Liver (tissue), 3 donors: ENCODE measurements around the gene GAB2.

Experiments used
- ATF3 ChIP-seq: IDR thresholded peaks from 2 replicates; pipeline ENCODE4 v1.6.1; 2016; ENCODE audit warnings: antibody characterized with exemption
- CTCF ChIP-seq: fragments of 150-350 bp; IDR thresholded peaks from 2 replicates; pipeline ENCODE4 v1.5.1; 2017; ENCODE audit warnings: improper control_type of control experiment, low read depth, low read length; ENCODE audit not compliant: missing input control
- HNF4A ChIP-seq, 2 donors: conservative IDR thresholded peaks; 2 replicates each; pipeline ENCODE4 v1.6.1; 2016; ENCODE audit warnings: antibody characterized with exemption in 2 of 2, mild to moderate bottlenecking in 2 of 2
- JUND ChIP-seq, 2 donors: IDR thresholded peaks; 2 replicates each; pipeline ENCODE4 v1.6.1; 2016; ENCODE audit warnings: antibody characterized with exemption in 2 of 2
- MAX ChIP-seq: IDR thresholded peaks from 2 replicates; pipeline ENCODE4 v1.6.1; 2016; ENCODE audit warnings: antibody characterized with exemption
- RAD21 ChIP-seq, 2 donors: IDR thresholded peaks; 2 replicates each; pipeline ENCODE4 v1.6.1; 2016; ENCODE audit warnings: antibody characterized with exemption in 2 of 2, mild to moderate bottlenecking in 2 of 2
- REST ChIP-seq: IDR thresholded peaks from 2 replicates; pipeline ENCODE4 v1.6.1; 2016; ENCODE audit warnings: antibody characterized with exemption, mild to moderate bottlenecking
- RXRA ChIP-seq, 2 donors: IDR thresholded peaks; 2 replicates each; pipeline ENCODE4 v1.6.1; 2017 to 2018; ENCODE audit warnings: antibody characterized with exemption in 2 of 2, mild to moderate bottlenecking in 1 of 2
- SP1 ChIP-seq: IDR thresholded peaks from 2 replicates; pipeline ENCODE4 v1.6.1; 2018; ENCODE audit warnings: antibody characterized with exemption, mild to moderate bottlenecking
- TAF1 ChIP-seq: conservative IDR thresholded peaks from 2 replicates; pipeline ENCODE4 v1.6.1; 2016; ENCODE audit warnings: antibody characterized with exemption, mild to moderate bottlenecking
- ZBTB33 ChIP-seq: IDR thresholded peaks from 2 replicates; pipeline ENCODE4 v1.6.1; 2016; ENCODE audit warnings: antibody characterized with exemption
- donor health status: healthy.
- donor health status: healthy.

- TF ChIP-seq CTCF (no peak), RAD21 (IDR thresholded peaks at IDR 0.05) (peak; percentile 51 to 60), JUND (IDR thresholded peaks at IDR 0.05) (peak; percentile 55 to 77), REST (peak; percentile 92), HNF4A (conservative IDR thresholded peaks at IDR 0.05) (peak; percentile 71 to 76), MAX (peak; percentile 80), ZBTB33 (peak; percentile 73), ATF3 (peak; percentile 78), TAF1 (peak; percentile 98), SP1 (peak; percentile 82), RXRA (IDR thresholded peaks at IDR 0.05) (peak; percentile 97)
Measured at GRCh38 chr11:78170874-78171549, 246.6 kb downstream of the GAB2 start.
